ENCODE measurements around the gene FLII. TPM values are rescaled to one million over a fixed set of nuclear protein-coding genes. Genes with fewer than 3 reads are reported as not detected.
A peak's percentile ranks its signal among the peaks of the same experiment; 100 is the strongest.

Gene FLII
- total and polyA plus RNA-seq, 2 donors: 112 to 195 TPM

DNA sequence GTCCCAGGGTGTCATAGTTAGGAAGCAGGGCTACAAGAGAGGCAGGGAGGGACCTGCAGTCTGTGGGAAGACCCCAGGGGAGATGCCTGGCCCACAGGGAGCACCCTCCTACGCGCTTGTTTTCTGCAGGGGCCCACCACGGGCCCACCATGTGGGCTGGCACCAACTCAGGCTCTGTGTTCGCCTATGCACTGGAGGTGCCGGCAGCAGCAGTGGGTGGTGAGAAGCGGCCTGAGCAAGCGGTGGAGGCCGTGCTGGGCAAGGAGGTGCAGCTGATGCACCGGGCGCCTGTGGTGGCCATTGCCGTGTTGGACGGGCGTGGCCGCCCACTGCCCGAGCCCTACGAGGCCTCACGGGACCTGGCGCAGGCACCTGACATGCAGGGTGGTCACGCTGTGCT, 18.1 kb downstream of the FLII start:
- peaks cover 19 to 57% of the 10 kb centered on the region in 2 donors for H3K36me3 ChIP-seq (ENCODE audit: control insufficient read depth in 2 of 2, insufficient read depth in 2 of 2, low read length in 1 of 2)
- no peaks in the 10 kb centered on the region for H3K9me3 ChIP-seq (ENCODE audit: control insufficient read depth in 2 of 2, insufficient read depth in 1 of 2, low read length in 1 of 2)
- H3K27ac ChIP-seq (ENCODE audit: low read depth in 1 of 2, low read length in 1 of 2): no peak overlapping the region
- H3K4me1 ChIP-seq (ENCODE audit: control insufficient read depth in 2 of 2, insufficient read depth in 2 of 2, low read length in 2 of 2): no peaks in the 10 kb centered on the region
- H3K27me3 ChIP-seq (ENCODE audit: control insufficient read depth in 2 of 2, insufficient read depth in 1 of 2, low read length in 1 of 2): no peaks in the 10 kb centered on the region
- no peak for DNase-seq (ENCODE audit: low read depth in 6 of 9, low spot score in 9 of 9)
- 97% methylated on average over 19 of the region's 19 CpGs for WGBS
- H3K4me3 ChIP-seq (ENCODE audit: low read length in 2 of 2): no peak overlapping the region

DNA sequence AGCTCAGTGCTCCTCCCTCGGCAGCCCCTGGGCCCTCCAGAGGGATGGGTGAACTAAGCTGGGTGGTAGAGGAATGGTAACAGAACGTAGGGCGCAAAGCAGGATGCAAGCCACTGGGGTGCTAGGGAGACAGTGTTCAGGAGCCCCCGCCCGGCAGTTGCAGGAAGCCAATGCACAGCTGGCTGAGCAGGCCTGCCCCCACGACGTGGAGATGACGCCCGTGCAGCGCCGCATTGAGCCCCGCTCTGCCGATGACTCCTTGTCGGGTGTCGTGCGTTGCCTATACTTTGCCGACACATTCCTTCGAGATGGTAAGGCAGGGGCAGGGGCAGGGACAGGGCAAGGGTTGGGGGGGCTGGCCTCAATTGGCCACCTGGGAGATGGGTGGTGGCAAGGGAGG, 20.2 kb downstream of the FLII start:
- H3K36me3 ChIP-seq (ENCODE audit: control insufficient read depth in 2 of 2, insufficient read depth in 2 of 2, low read length in 1 of 2): peaks cover 20 to 60% of the 10 kb centered on the region in 2 donors
- no peak overlapping the region for H3K27ac ChIP-seq (ENCODE audit: low read depth in 1 of 2, low read length in 1 of 2)
- no peaks in the 10 kb centered on the region for H3K9me3 ChIP-seq (ENCODE audit: control insufficient read depth in 2 of 2, insufficient read depth in 1 of 2, low read length in 1 of 2)
- H3K27me3 ChIP-seq (ENCODE audit: control insufficient read depth in 2 of 2, insufficient read depth in 1 of 2, low read length in 1 of 2): no peaks in the 10 kb centered on the region
- DNase-seq (ENCODE audit: low read depth in 6 of 9, low spot score in 9 of 9): no peak
- 94% methylated on average over 18 of the region's 18 CpGs for WGBS
- no peaks in the 10 kb centered on the region for H3K4me1 ChIP-seq (ENCODE audit: control insufficient read depth in 2 of 2, insufficient read depth in 2 of 2, low read length in 2 of 2)
- no peak overlapping the region for H3K4me3 ChIP-seq (ENCODE audit: low read length in 2 of 2)

DNA sequence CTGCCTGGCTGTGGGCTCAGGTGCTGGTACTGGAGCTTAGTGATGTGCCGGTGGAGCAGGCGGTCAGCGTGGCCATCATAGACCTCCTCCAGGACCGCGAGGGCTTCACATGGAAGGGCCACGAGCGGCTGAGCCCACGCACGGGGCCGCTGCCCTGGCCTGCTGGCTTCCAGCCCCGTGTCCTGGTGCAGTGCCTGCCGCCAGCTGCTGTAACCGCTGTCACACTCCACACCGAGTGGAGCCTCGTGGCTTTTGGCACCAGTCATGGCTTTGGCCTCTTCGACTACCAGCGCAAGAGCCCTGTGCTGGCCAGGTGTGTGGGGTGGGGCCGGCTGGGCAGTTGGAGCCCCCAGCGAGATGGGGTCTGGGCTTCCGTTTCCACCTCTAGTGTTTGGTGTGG, 21.1 kb downstream of the FLII start:
- 98% methylated on average over 20 of the region's 20 CpGs for WGBS
- H3K4me3 ChIP-seq (ENCODE audit: low read length in 2 of 2): no peak overlapping the region
- no peak overlapping the region for H3K27ac ChIP-seq (ENCODE audit: low read depth in 1 of 2, low read length in 1 of 2)
- no peaks in the 10 kb centered on the region for H3K4me1 ChIP-seq (ENCODE audit: control insufficient read depth in 2 of 2, insufficient read depth in 2 of 2, low read length in 2 of 2)
- no peaks in the 10 kb centered on the region for H3K9me3 ChIP-seq (ENCODE audit: control insufficient read depth in 2 of 2, insufficient read depth in 1 of 2, low read length in 1 of 2)
- H3K27me3 ChIP-seq (ENCODE audit: control insufficient read depth in 2 of 2, insufficient read depth in 1 of 2, low read length in 1 of 2): no peaks in the 10 kb centered on the region
- no peak for DNase-seq (ENCODE audit: low read depth in 6 of 9, low spot score in 9 of 9)
- peaks cover 20 to 58% of the 10 kb centered on the region in 2 donors for H3K36me3 ChIP-seq (ENCODE audit: control insufficient read depth in 2 of 2, insufficient read depth in 2 of 2, low read length in 1 of 2)

DNA sequence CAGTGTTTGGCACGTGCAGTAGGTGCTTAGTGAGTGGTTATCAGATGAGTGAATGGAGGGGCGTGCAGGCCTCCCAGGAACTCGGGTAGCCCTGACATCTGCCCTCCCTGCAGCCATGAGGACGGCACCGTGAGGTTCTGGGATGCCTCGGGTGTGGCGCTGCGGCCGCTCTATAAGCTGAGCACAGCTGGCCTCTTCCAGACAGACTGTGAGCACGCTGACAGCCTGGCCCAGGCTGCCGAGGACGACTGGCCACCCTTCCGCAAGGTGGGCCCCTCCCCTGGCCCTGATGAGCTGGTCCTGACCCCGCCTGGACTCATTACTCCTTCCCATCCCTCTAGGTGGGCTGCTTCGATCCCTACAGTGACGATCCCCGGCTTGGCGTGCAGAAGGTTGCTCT, 22.0 kb downstream of the FLII start:
- H3K9me3 ChIP-seq (ENCODE audit: control insufficient read depth in 2 of 2, insufficient read depth in 1 of 2, low read length in 1 of 2): no peaks in the 10 kb centered on the region
- no peaks in the 10 kb centered on the region for H3K4me1 ChIP-seq (ENCODE audit: control insufficient read depth in 2 of 2, insufficient read depth in 2 of 2, low read length in 2 of 2)
- 97% methylated on average over 18 of the region's 18 CpGs for WGBS
- no peak overlapping the region for H3K27ac ChIP-seq (ENCODE audit: low read depth in 1 of 2, low read length in 1 of 2)
- peaks cover 16 to 52% of the 10 kb centered on the region in 2 donors for H3K36me3 ChIP-seq (ENCODE audit: control insufficient read depth in 2 of 2, insufficient read depth in 2 of 2, low read length in 1 of 2)
- no peaks in the 10 kb centered on the region for H3K27me3 ChIP-seq (ENCODE audit: control insufficient read depth in 2 of 2, insufficient read depth in 1 of 2, low read length in 1 of 2)
- no peak overlapping the region for H3K4me3 ChIP-seq (ENCODE audit: low read length in 2 of 2)
- DNase-seq (ENCODE audit: low read depth in 6 of 9, low spot score in 9 of 9): no peak

DNA sequence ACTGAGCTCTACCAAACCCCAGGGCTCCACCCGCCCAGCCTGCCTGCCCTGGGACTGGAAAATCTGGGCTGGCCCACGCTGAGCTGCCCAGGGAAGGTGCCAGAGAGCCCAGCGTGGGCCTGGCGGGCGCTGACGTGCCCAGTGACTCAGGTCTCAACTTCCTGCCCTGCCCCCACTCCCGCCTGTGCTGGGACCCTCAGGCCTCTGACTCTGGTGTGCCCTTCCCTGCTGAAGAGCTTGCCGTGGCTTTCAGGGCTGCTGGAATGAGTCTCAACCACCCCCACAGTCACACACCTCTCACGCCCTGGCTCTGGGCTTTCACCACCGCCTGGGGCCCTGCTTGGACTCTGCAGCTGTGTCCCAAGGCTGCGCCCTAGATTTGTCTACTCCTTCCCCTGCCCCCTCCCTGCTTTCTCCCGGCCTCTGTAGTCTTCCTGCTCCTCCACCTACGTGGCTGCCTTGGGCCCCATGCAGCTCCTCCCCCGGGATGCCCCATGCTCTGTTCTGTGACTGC, 22.7 kb downstream of the FLII start:
- Histone ChIP-seq H3K36me3 (ENCODE audit: control insufficient read depth in 2 of 2, insufficient read depth in 2 of 2, low read length in 1 of 2) (peaks cover 14 to 48% of the 10 kb centered on the region in 2 donors), H3K4me1 (ENCODE audit: control insufficient read depth in 2 of 2, insufficient read depth in 2 of 2, low read length in 2 of 2) (no peaks in the 10 kb centered on the region), H3K27me3 (ENCODE audit: control insufficient read depth in 2 of 2, insufficient read depth in 1 of 2, low read length in 1 of 2) (no peaks in the 10 kb centered on the region), H3K9me3 (ENCODE audit: control insufficient read depth in 2 of 2, insufficient read depth in 1 of 2, low read length in 1 of 2) (no peaks in the 10 kb centered on the region), H3K4me3 (ENCODE audit: low read length in 2 of 2) (no peak overlapping the region), H3K27ac (ENCODE audit: low read depth in 1 of 2, low read length in 1 of 2) (no peak overlapping the region)
- WGBS: 91% methylated on average over 14 of the region's 14 CpGs
- DNase-seq (ENCODE audit: low read depth in 6 of 9, low spot score in 9 of 9): peak in 1 of 9 donors; percentile 12

DNA sequence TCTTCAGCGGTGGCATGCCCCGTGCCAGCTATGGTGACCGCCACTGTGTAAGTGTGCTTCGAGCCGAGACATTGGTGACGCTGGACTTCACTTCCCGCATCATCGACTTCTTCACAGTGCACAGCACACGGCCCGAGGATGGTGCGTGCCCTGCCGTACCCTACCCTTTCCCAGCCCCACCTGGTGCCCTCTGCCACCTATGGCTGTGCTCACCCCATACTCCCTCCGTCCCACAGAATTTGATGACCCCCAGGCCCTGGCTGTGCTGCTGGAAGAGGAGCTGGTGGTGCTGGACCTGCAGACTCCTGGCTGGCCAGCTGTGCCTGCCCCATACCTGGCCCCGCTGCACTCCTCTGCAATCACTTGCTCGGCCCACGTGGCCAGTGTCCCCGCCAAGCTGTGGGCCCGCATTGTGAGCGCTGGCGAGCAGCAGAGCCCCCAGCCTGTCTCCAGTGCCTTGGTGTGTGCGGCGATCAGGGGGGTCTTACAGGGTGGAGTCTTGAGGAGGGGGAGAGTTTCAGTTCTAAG, 23.6 kb downstream of the FLII start:
- Histone ChIP-seq H3K27me3 (ENCODE audit: control insufficient read depth in 2 of 2, insufficient read depth in 1 of 2, low read length in 1 of 2) (no peaks in the 10 kb centered on the region), H3K4me1 (ENCODE audit: control insufficient read depth in 2 of 2, insufficient read depth in 2 of 2, low read length in 2 of 2) (no peaks in the 10 kb centered on the region), H3K9me3 (ENCODE audit: control insufficient read depth in 2 of 2, insufficient read depth in 1 of 2, low read length in 1 of 2) (no peaks in the 10 kb centered on the region), H3K27ac (ENCODE audit: low read depth in 1 of 2, low read length in 1 of 2) (no peak overlapping the region), H3K4me3 (ENCODE audit: low read length in 2 of 2) (no peak overlapping the region), H3K36me3 (ENCODE audit: control insufficient read depth in 2 of 2, insufficient read depth in 2 of 2, low read length in 1 of 2) (peaks cover 14 to 45% of the 10 kb centered on the region in 2 donors)
- WGBS: 98% methylated on average over 22 of the region's 22 CpGs
- no peak for DNase-seq (ENCODE audit: low read depth in 6 of 9, low spot score in 9 of 9)

DNA sequence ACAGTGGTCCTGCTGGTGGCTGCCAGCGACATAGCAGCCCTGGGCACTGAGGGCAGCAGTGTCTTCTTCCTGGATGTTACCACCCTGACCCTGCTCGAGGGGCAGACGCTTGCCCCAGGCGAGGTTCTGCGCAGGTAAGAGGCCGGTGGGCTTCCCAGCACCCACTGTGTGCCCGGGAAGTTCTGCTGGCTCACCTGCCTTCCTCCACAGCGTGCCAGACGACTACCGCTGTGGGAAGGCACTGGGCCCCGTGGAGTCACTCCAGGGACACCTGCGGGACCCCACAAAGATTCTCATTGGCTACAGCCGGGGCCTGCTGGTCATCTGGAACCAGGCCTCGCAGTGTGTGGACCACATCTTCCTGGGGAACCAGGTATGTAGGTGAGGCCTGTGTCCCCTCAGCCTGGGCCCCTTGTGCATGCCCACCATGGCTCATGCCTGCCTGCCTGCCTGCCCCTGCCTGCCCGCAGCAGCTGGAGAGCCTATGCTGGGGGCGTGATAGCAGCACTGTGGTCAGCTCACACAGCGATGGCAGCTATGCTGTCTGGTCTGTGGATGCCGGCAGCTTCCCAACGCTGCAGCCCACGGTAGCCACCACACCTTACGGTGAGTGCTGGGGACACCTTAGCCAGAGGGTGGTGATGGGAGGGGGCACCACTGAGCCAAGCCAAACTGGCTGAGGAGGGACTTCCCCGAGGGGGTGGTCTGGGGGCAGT, 24.6 kb downstream of the FLII start:
- H3K9me3 ChIP-seq (ENCODE audit: control insufficient read depth in 2 of 2, insufficient read depth in 1 of 2, low read length in 1 of 2): no peaks in the 10 kb centered on the region
- no peak for DNase-seq (ENCODE audit: low read depth in 6 of 9, low spot score in 9 of 9)
- H3K4me1 ChIP-seq (ENCODE audit: control insufficient read depth in 2 of 2, insufficient read depth in 2 of 2, low read length in 2 of 2): no peaks in the 10 kb centered on the region
- no peaks in the 10 kb centered on the region for H3K27me3 ChIP-seq (ENCODE audit: control insufficient read depth in 2 of 2, insufficient read depth in 1 of 2, low read length in 1 of 2)
- WGBS: 98% methylated on average over 22 of the region's 22 CpGs
- no peak overlapping the region for H3K27ac ChIP-seq (ENCODE audit: low read depth in 1 of 2, low read length in 1 of 2)
- H3K36me3 ChIP-seq (ENCODE audit: control insufficient read depth in 2 of 2, insufficient read depth in 2 of 2, low read length in 1 of 2): peaks cover 14 to 45% of the 10 kb centered on the region in 2 donors
- no peak overlapping the region for H3K4me3 ChIP-seq (ENCODE audit: low read length in 2 of 2)

DNA sequence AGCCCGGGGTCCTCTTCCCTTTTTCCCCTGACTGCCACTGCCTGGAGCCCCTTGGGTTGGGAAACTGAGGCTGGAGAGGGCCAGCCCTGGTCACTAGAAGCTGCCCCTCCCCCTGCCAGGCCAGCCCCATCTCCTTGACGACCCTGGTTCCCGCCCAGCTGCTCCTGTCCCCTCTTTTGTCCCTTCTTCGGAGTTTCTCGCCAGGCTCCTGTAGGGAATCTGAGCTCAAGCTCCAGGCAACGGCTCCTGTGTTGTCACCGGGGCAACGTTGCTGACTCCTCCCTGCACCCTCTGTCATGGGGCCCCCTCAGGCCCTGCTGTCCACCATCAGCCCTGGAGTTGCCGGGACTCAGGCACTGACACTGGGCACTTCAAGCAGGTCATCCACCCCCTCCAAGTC, 27.4 kb downstream of the FLII start:
- 94% methylated on average over 9 of the region's 9 CpGs for WGBS
- H3K4me1 ChIP-seq (ENCODE audit: control insufficient read depth in 2 of 2, insufficient read depth in 2 of 2, low read length in 2 of 2): peaks cover 6 to 7% of the 10 kb centered on the region in 2 donors
- no peak for DNase-seq (ENCODE audit: low read depth in 6 of 9, low spot score in 9 of 9)

DNA sequence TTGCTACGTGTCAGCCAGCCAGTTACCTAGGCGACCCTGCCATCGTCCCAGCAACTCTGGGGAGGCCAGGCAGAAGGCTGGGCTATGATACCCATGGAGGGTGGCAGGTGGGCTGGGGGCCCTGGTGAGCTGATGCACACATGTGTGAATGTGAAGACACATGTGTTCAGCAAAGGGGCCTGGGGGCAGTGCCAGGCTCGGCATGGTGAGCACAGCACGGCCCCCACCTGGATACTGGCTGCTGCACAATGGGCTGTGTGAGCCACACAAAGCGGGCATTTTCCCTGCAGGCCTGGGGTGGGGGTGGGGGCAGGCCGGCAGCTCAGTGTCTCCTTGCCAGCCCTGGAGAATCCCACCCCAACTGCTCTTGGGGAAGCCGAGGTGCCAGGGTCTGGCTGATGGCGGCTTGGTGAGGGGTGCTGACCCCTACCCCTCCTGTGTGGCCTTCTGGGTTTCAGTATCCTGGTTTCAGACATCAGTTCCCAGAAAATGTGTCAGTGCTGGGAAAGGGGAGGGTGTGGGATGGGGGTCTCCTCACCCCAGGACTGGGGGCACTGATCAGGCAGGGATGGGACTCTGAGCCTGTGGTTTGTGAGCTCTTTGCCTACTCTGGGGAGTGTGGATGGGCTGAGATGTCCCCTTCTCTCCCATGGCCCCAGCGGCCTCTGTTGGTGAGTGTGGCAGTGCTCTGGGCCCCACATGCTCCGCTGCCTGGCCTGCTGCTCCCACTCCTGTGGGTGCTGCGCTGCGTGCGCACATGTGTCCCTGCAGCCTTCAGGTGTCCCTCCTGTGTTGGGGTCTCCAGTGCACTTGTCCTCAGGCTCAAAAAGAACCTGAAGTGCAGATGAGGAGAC, 28.0 kb downstream of the FLII start:
- DNase-seq (ENCODE audit: low read depth in 6 of 9, low spot score in 9 of 9): no peak
- Histone ChIP-seq H3K4me1 (ENCODE audit: control insufficient read depth in 2 of 2, insufficient read depth in 2 of 2, low read length in 2 of 2) (peaks cover 7 to 11% of the 10 kb centered on the region in 2 donors), H3K27me3 (ENCODE audit: control insufficient read depth in 2 of 2, insufficient read depth in 1 of 2, low read length in 1 of 2) (peaks cover 0 to 2% of the 10 kb centered on the region in 2 donors), H3K4me3 (ENCODE audit: low read length in 2 of 2) (no peak overlapping the region), H3K9me3 (ENCODE audit: control insufficient read depth in 2 of 2, insufficient read depth in 1 of 2, low read length in 1 of 2) (no peaks in the 10 kb centered on the region), H3K36me3 (ENCODE audit: control insufficient read depth in 2 of 2, insufficient read depth in 2 of 2, low read length in 1 of 2) (peaks cover 11 to 24% of the 10 kb centered on the region in 2 donors), H3K27ac (ENCODE audit: low read depth in 1 of 2, low read length in 1 of 2) (no peak overlapping the region)
- WGBS: 94% methylated on average over 14 of the region's 14 CpGs

More for the DNA sequence above, 27.4 kb downstream of the FLII start:
- H3K27ac ChIP-seq (ENCODE audit: low read depth in 1 of 2, low read length in 1 of 2): no peak overlapping the region
- H3K4me3 ChIP-seq (ENCODE audit: low read length in 2 of 2): no peak overlapping the region
- H3K27me3 ChIP-seq (ENCODE audit: control insufficient read depth in 2 of 2, insufficient read depth in 1 of 2, low read length in 1 of 2): peaks cover 0 to 2% of the 10 kb centered on the region in 2 donors
- H3K36me3 ChIP-seq (ENCODE audit: control insufficient read depth in 2 of 2, insufficient read depth in 2 of 2, low read length in 1 of 2): peaks cover 14 to 27% of the 10 kb centered on the region in 2 donors
- H3K9me3 ChIP-seq (ENCODE audit: control insufficient read depth in 2 of 2, insufficient read depth in 1 of 2, low read length in 1 of 2): no peaks in the 10 kb centered on the region

All from thymus (tissue), 11 donors.